ENCODE data around the gene DEAF1. TPM values are rescaled to one million over a fixed set of nuclear protein-coding genes. Genes with fewer than 3 reads are reported as not detected.
A peak's percentile ranks its signal among the peaks of the same experiment; 100 is the strongest.

DEAF1 gene
- total RNA-seq, 1 donor from 2014 or later, result 39.8 TPM

DNA sequence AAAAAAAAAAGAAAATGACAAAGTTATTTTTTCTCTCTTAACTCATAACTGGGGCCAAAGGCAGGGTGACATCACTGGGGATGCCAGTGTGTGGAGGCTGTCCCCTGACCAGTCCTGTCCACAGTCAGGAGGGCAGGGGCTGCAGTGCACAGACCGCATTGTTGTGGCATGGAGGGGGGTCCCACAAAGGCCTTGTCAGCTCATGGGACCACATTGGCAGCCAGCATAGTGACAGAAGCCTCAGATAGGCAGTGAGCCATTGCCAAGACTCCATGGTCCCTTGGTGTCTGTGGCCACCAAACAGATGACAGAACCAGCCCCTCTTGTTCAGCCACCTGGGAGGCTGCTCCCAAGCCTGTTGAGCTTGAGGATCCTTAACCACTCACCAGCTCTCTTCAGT lies 4.7 kb upstream of the DEAF1 start:
- no peak for ATAC-seq (ENCODE audit: low read depth)
- Mint-ChIP-seq H3K36me3 (ENCODE audit: low read depth) (peaks cover 24% of the 10 kb centered on the region), H3K4me1 (peaks cover 23% of the 10 kb centered on the region), H3K9me3 (no peaks in the 10 kb centered on the region), H3K4me3 (no peak overlapping the region), H3K27ac (no peak overlapping the region), H3K27me3 (no peaks in the 10 kb centered on the region)
- ChIA-PET POLR2A (no interaction called here), CTCF (interaction anchor here (9.7 kb wide), 1 partner anchor 25 kb away, joined by 70 read pairs; no protein-coding TSS in a partner anchor)
- TF ChIP-seq, protein P1, sequence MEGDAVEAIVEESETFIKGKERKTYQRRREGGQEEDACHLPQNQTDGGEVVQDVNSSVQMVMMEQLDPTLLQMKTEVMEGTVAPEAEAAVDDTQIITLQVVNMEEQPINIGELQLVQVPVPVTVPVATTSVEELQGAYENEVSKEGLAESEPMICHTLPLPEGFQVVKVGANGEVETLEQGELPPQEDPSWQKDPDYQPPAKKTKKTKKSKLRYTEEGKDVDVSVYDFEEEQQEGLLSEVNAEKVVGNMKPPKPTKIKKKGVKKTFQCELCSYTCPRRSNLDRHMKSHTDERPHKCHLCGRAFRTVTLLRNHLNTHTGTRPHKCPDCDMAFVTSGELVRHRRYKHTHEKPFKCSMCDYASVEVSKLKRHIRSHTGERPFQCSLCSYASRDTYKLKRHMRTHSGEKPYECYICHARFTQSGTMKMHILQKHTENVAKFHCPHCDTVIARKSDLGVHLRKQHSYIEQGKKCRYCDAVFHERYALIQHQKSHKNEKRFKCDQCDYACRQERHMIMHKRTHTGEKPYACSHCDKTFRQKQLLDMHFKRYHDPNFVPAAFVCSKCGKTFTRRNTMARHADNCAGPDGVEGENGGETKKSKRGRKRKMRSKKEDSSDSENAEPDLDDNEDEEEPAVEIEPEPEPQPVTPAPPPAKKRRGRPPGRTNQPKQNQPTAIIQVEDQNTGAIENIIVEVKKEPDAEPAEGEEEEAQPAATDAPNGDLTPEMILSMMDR (IDR thresholded peaks at IDR 0.05), result no peak
- DNase-seq, result no peak
- intact Hi-C loops (cut with micrococcal nuclease), result loop anchor here (10.0 kb wide), 1 partner anchor 685 kb away; the partner anchor contains the start of gene BRSK2

DNA sequence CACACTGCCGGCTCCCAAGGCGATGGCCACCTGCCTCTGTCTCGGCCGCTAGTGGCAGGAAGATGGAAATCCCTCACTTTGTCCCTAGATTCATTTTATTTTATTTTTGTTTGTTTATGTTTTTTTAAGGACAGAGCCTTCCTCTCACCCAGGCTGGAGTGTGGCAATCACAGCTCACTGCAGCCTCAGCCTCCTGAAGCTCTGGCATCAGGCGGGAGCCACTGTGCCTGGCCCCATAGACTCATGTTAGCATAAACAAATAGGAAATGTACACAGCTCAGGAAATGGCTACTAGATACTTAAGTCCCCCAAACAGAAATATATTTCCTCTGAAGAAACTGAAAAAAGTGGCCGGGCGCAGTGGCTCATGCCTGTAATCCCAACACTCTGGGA lies 4.1 kb upstream of the DEAF1 start:
- TF ChIP-seq, protein P1 (IDR thresholded peaks at IDR 0.05), result no peak
- ATAC-seq (ENCODE audit: low read depth), result no peak
- Mint-ChIP-seq H3K4me1 (peaks cover 25% of the 10 kb centered on the region), H3K9me3 (no peaks in the 10 kb centered on the region), H3K27ac (peak overlapping the region; percentile 18), H3K36me3 (ENCODE audit: low read depth) (peaks cover 24% of the 10 kb centered on the region), H3K4me3 (no peak overlapping the region), H3K27me3 (no peaks in the 10 kb centered on the region)
- no peak for DNase-seq
- intact Hi-C loops (cut with micrococcal nuclease), result loop anchor here (10.0 kb wide), 1 partner anchor 686 kb away; the partner anchor contains the start of gene BRSK2
- CTCF ChIA-PET, result interaction anchor here (9.7 kb wide), 1 partner anchor 25 kb away, joined by 70 read pairs; no protein-coding TSS in a partner anchor
- POLR2A ChIA-PET, result interaction anchor here (6.1 kb wide), 1 partner anchor 24 kb away, joined by 95 read pairs; no protein-coding TSS in a partner anchor

DNA sequence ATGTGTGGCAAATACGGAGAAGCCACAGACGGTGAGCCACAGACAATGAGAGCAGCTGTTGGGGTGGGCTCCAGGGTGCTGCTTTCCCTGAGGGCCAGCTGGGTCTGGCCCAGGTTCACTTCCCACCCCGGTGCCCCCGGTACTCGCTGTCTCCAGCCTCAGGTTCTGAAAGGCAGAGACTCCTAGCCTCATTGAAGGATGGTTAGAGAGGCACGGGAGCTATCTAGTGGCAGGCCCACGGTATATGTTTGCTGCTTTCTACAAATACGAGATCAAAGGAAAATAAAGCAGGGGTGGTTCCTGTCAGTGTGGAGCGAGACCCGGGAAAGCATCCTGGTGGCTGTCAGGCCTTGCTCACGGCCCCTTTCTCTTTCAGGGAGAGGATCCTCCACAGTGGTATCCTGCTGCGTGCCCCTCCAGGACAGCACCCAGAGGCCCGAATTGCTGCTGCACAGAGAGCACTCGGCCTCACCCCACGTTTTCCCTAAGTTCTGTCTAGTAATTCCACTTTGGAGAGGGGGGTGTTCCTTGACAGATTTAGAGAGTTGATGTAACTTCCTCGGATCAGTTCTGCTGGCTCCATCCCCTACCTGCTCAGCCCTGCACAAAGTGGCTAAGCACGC lies 3.6 kb upstream of the DEAF1 start:
- H3K4me1 Mint-ChIP-seq, result peaks cover 29% of the 10 kb centered on the region
- intact Hi-C loops (cut with micrococcal nuclease), result loop anchor here (10.0 kb wide), 1 partner anchor 686 kb away; the partner anchor contains the start of gene BRSK2
- TF ChIP-seq, protein P1 (IDR thresholded peaks at IDR 0.05), result no peak
- CTCF ChIA-PET, result interaction anchor here (1.0 to 9.7 kb wide), 2 partner anchors 26 to 144 kb away, joined by 3 to 70 read pairs; no protein-coding TSS in a partner anchor
- H3K36me3 Mint-ChIP-seq (ENCODE audit: low read depth), result peaks cover 24% of the 10 kb centered on the region
- no peak for DNase-seq
- H3K9me3 Mint-ChIP-seq, result no peaks in the 10 kb centered on the region
- H3K27me3 Mint-ChIP-seq, result no peaks in the 10 kb centered on the region
- H3K4me3 Mint-ChIP-seq, result no peak overlapping the region
- H3K27ac Mint-ChIP-seq, result peak overlapping the region; percentile 94
- no peak for ATAC-seq (ENCODE audit: low read depth)
- POLR2A ChIA-PET, result interaction anchor here (0.6 to 6.1 kb wide), 3 partner anchors 24 to 86 kb away, joined by 3 to 95 read pairs (median 26); partner anchors contain the start of gene IRF7

DNA sequence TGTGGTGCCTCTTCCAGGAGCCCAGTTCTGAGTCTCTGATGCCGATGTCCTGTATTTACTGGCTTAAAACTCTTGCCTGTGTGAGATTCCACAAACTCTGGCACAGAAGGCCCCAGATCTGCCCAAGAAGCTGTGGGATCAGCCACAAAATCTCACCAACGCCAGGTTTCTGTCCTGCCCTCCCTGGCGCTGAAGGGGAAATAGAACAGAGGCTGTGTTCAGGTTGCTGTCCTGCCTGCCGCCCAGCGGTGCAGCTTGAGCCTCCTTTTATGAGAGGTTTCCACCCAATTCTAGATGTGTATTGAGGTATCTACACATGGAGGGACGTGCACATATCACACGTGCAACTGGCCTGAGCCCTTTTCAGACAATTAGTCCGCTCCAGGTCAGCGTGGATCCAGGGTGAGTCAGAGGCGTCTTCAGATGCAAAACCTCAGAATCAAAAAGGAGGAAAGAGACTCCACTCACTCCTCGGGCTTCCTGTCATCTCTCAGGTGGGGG lies 2.8 kb upstream of the DEAF1 start:
- H3K27ac Mint-ChIP-seq, result peak overlapping the region; percentile 94
- peaks cover 36% of the 10 kb centered on the region for H3K4me1 Mint-ChIP-seq
- no peak for DNase-seq
- intact Hi-C loops (cut with micrococcal nuclease), result loop anchor here (1.0 to 10.0 kb wide), 2 partner anchors 23 to 687 kb away; partner anchors contain the start of gene BRSK2
- ChIA-PET POLR2A (interaction anchor here (0.6 to 6.1 kb wide), 7 partner anchors 8 to 142 kb away, joined by 3 to 95 read pairs (median 22); partner anchors contain the start of genes EPS8L2 and IRF7), CTCF (interaction anchor here (1.0 to 9.7 kb wide), 3 partner anchors 9 to 143 kb away, joined by 3 to 70 read pairs (median 7); partner anchors contain the start of gene EPS8L2)
- no peak overlapping the region for H3K4me3 Mint-ChIP-seq
- no peak for ATAC-seq (ENCODE audit: low read depth)
- H3K9me3 Mint-ChIP-seq, result no peaks in the 10 kb centered on the region
- peaks cover 24% of the 10 kb centered on the region for H3K36me3 Mint-ChIP-seq (ENCODE audit: low read depth)
- TF ChIP-seq, protein P1 (IDR thresholded peaks at IDR 0.05), result no peak
- no peaks in the 10 kb centered on the region for H3K27me3 Mint-ChIP-seq

Data from activated B cell treated with CpG ODN at 0.5 μM for 24 hours (primary cell).